Astrocyte (in vitro differentiated cells and primary cell): Measurements from ENCODE around the gene ANKEF1. TPM values are rescaled to one million over a fixed set of nuclear protein-coding genes. Genes with fewer than 3 reads are reported as not detected.

Experiments
- DNase-seq: peaks from one replicate; pipeline ENCODE4 v3.0.0-alpha.2; 2010; ENCODE audit warnings: low read depth
- FAIRE-seq: peaks from 2 replicates; lab custom pipeline; 2011; peaks lifted over from hg19 to GRCh38; lab: Jason Lieb, UNC
- H2AFZ ChIP-seq: 2 replicates; pipeline ENCODE4 v1.6.0; 2012; ENCODE audit warnings: low read depth, low read length, inconsistent platforms
- H3K27ac ChIP-seq: 2 replicates; pipeline ENCODE4 v1.5.1; 2011; ENCODE audit warnings: low read depth, low read length, inconsistent platforms
- H3K27me3 ChIP-seq: 2 replicates; pipeline ENCODE4 v1.6.0; 2011; ENCODE audit warnings: low read length, inconsistent platforms; ENCODE audit not compliant: insufficient read depth
- H3K36me3 ChIP-seq: 2 replicates; pipeline ENCODE4 v1.5.1; 2011; ENCODE audit warnings: low read length, inconsistent platforms; ENCODE audit not compliant: insufficient read depth
- H3K4me1 ChIP-seq: 2 replicates; pipeline ENCODE4 v1.5.1; 2011; ENCODE audit warnings: low read length, inconsistent platforms; ENCODE audit not compliant: insufficient read depth
- H3K4me2 ChIP-seq: 2 replicates; pipeline ENCODE4 v1.6.0; 2012; ENCODE audit warnings: low read length, inconsistent platforms
- H3K4me3 ChIP-seq: 2 replicates; pipeline ENCODE4 v1.5.1; 2011; ENCODE audit warnings: low read depth, mild to moderate bottlenecking, low read length, inconsistent platforms; ENCODE audit not compliant: insufficient read depth
- H3K79me2 ChIP-seq: 2 replicates; pipeline ENCODE4 v1.6.0; 2012; ENCODE audit warnings: mild to moderate bottlenecking, low read length, inconsistent platforms; ENCODE audit not compliant: insufficient read depth
- H3K9ac ChIP-seq: 2 replicates; pipeline ENCODE4 v1.6.0; 2012; ENCODE audit warnings: mild to moderate bottlenecking, low read length, inconsistent platforms
- H3K9me3 ChIP-seq: 2 replicates; pipeline ENCODE4 v1.5.1; 2012; ENCODE audit warnings: low read depth, mild to moderate bottlenecking, low read length, inconsistent platforms; ENCODE audit not compliant: insufficient read depth
- H4K20me1 ChIP-seq: 2 replicates; pipeline ENCODE4 v1.6.0; 2012; ENCODE audit warnings: low read length, inconsistent platforms; ENCODE audit not compliant: insufficient read depth
- H3K27ac Mint-ChIP-seq: one replicate; pipeline ENCODE4 v1.8.0; 2021; ENCODE audit warnings: mild to moderate bottlenecking, mixed read lengths; ENCODE audit not compliant: unreplicated experiment
- H3K27me3 Mint-ChIP-seq: one replicate; pipeline ENCODE4 v1.8.0; 2021; ENCODE audit warnings: low read depth, mixed read lengths; ENCODE audit not compliant: unreplicated experiment
- H3K36me3 Mint-ChIP-seq: one replicate; pipeline ENCODE4 v1.8.0; 2021; ENCODE audit warnings: low read depth, mixed read lengths; ENCODE audit not compliant: unreplicated experiment
- H3K4me1 Mint-ChIP-seq: one replicate; pipeline ENCODE4 v1.8.0; 2021; ENCODE audit warnings: low read depth, mixed read lengths; ENCODE audit not compliant: unreplicated experiment
- H3K4me3 Mint-ChIP-seq: one replicate; pipeline ENCODE4 v1.8.0; 2021; ENCODE audit warnings: mild to moderate bottlenecking, moderate library complexity, mixed read lengths; ENCODE audit not compliant: unreplicated experiment
- H3K9me3 Mint-ChIP-seq: one replicate; pipeline ENCODE4 v1.8.0; 2021; ENCODE audit warnings: mild to moderate bottlenecking, mixed read lengths; ENCODE audit not compliant: unreplicated experiment
- CTCF ChIP-seq: IDR thresholded peaks from 2 replicates; pipeline ENCODE4 v1.5.1; 2011; ENCODE audit warnings: low read depth, mild to moderate bottlenecking, inconsistent platforms, low read length, moderate library complexity; ENCODE audit not compliant: insufficient read depth
- EZH2 ChIP-seq: IDR thresholded peaks from 2 replicates; pipeline ENCODE4 v1.6.1; 2012; ENCODE audit warnings: mild to moderate bottlenecking, low read length, inconsistent platforms; ENCODE audit not compliant: insufficient read depth
- total RNA-seq: library from RNA; stranded (reverse); gene quantifications from 2 replicates; pipeline ENCODE4 v1.2.1, GENCODE V29; 2021

Gene ANKEF1
- total RNA-seq, 1 donor from 2014 or later: 3.4 TPM

- no peaks in the 10 kb centered on the region for H3K36me3 ChIP-seq
- H3K27ac ChIP-seq: no peak overlapping the region
- H3K27me3 ChIP-seq: no peaks in the 10 kb centered on the region
- no peak overlapping the region for H2AFZ ChIP-seq
- no peak overlapping the region for H3K4me2 ChIP-seq
- H3K9me3 ChIP-seq: no peaks in the 10 kb centered on the region
- H3K27ac Mint-ChIP-seq: no peak overlapping the region
- H4K20me1 ChIP-seq: no peaks in the 10 kb centered on the region
- TF ChIP-seq CTCF (no peak), EZH2 (no peak)
- no peaks in the 10 kb centered on the region for H3K36me3 Mint-ChIP-seq
- H3K79me2 ChIP-seq: no peaks in the 10 kb centered on the region
- no peaks in the 10 kb centered on the region for H3K4me1 ChIP-seq
- FAIRE-seq: no peak
- H3K4me1 Mint-ChIP-seq: peaks cover 7% of the 10 kb centered on the region
- no peak overlapping the region for H3K4me3 Mint-ChIP-seq
- no peak for DNase-seq
- no peaks in the 10 kb centered on the region for H3K27me3 Mint-ChIP-seq
- H3K9me3 Mint-ChIP-seq: no peaks in the 10 kb centered on the region
- no peak overlapping the region for H3K9ac ChIP-seq
- no peak overlapping the region for H3K4me3 ChIP-seq
Measured at GRCh38 chr20:9985773-9986172, 49.0 kb upstream of the ANKEF1 start.

- TF ChIP-seq CTCF (no peak), EZH2 (no peak)
- H3K4me2 ChIP-seq: no peak overlapping the region
Measured at GRCh38 chr20:9989066-9989724, 45.6 kb upstream of the ANKEF1 start.

GRCh38 chr20:9993137-9993536, 41.6 kb upstream of the ANKEF1 start:
- H4K20me1 ChIP-seq: no peaks in the 10 kb centered on the region
- H3K4me1 ChIP-seq: no peaks in the 10 kb centered on the region
- no peaks in the 10 kb centered on the region for H3K27me3 Mint-ChIP-seq
- H3K9me3 Mint-ChIP-seq: peaks cover 5% of the 10 kb centered on the region
- TF ChIP-seq EZH2 (no peak), CTCF (no peak)
- no peaks in the 10 kb centered on the region for H3K79me2 ChIP-seq
- no peak overlapping the region for H3K27ac ChIP-seq
- H3K4me1 Mint-ChIP-seq: peaks cover 8% of the 10 kb centered on the region
- H3K9ac ChIP-seq: no peak overlapping the region
- DNase-seq (no peak), FAIRE-seq (no peak)
- no peaks in the 10 kb centered on the region for H3K36me3 Mint-ChIP-seq
- no peak overlapping the region for H3K27ac Mint-ChIP-seq
- H3K4me3 Mint-ChIP-seq: no peak overlapping the region
- H2AFZ ChIP-seq: no peak overlapping the region
- no peak overlapping the region for H3K4me3 ChIP-seq
- no peak overlapping the region for H3K4me2 ChIP-seq
- no peaks in the 10 kb centered on the region for H3K36me3 ChIP-seq
- no peaks in the 10 kb centered on the region for H3K9me3 ChIP-seq
- H3K27me3 ChIP-seq: no peaks in the 10 kb centered on the region

More at GRCh38 chr20:9989066-9989724, 45.6 kb upstream of the ANKEF1 start:
- H3K4me1 Mint-ChIP-seq: peaks cover 6% of the 10 kb centered on the region
- FAIRE-seq (peak; percentile 17), DNase-seq (peak; percentile 77)
- no peak overlapping the region for H3K4me3 Mint-ChIP-seq
- Histone ChIP-seq H3K79me2 (no peaks in the 10 kb centered on the region), H4K20me1 (no peaks in the 10 kb centered on the region), H3K27me3 (no peaks in the 10 kb centered on the region), H2AFZ (no peak overlapping the region), H3K4me3 (no peak overlapping the region), H3K9me3 (no peaks in the 10 kb centered on the region), H3K36me3 (no peaks in the 10 kb centered on the region), H3K9ac (no peak overlapping the region), H3K4me1 (no peaks in the 10 kb centered on the region), H3K27ac (no peak overlapping the region)
- no peaks in the 10 kb centered on the region for H3K36me3 Mint-ChIP-seq
- H3K27ac Mint-ChIP-seq: no peak overlapping the region
- H3K9me3 Mint-ChIP-seq: no peaks in the 10 kb centered on the region
- H3K27me3 Mint-ChIP-seq: no peaks in the 10 kb centered on the region
